OCI-LY1 (cell line): ENCODE results near the gene PARP15.

Source experiments
- H2AFZ ChIP-seq: fragments of 200-600 bp; sonication (generic), shearing (Covaris generic); 2 replicates; pipeline ENCODE4 v1.6.0; 2014; ENCODE audit warnings: antibody characterized with exemption, mild to moderate bottlenecking, low read length
- H3F3A ChIP-seq: fragments of 200-600 bp; sonication (generic), shearing (Covaris generic); 2 replicates; pipeline ENCODE4 v1.6.0; 2014; ENCODE audit warnings: mild to moderate bottlenecking, antibody characterized with exemption, low read length, moderate library complexity; ENCODE audit not compliant: insufficient read depth
- H3K27ac ChIP-seq: fragments of 200-600 bp; sonication (generic); 2 replicates; pipeline ENCODE4 v1.5.1; 2014; ENCODE audit warnings: low read length, mixed run types, mild to moderate bottlenecking, low read depth; ENCODE audit not compliant: poor library complexity, severe bottlenecking
- H3K27me3 ChIP-seq: fragments of 200-600 bp; sonication (generic); 2 replicates; pipeline ENCODE4 v1.6.0; 2014; ENCODE audit warnings: antibody characterized with exemption, mild to moderate bottlenecking, low read length, moderate library complexity; ENCODE audit not compliant: insufficient read depth
- H3K36me3 ChIP-seq: fragments of 200-600 bp; sonication (generic); 2 replicates; pipeline ENCODE4 v1.6.1; 2014; ENCODE audit warnings: mild to moderate bottlenecking, antibody characterized with exemption, low read length, moderate library complexity, mixed read lengths; ENCODE audit not compliant: insufficient read depth
- H3K4me1 ChIP-seq: fragments of 200-600 bp; sonication (generic); 2 replicates; pipeline ENCODE4 v1.5.1; 2014; ENCODE audit warnings: mild to moderate bottlenecking, low read length, moderate library complexity; ENCODE audit not compliant: insufficient read depth, severe bottlenecking
- H3K4me2 ChIP-seq: fragments of 200-600 bp; sonication (generic), shearing (Covaris generic); 2 replicates; pipeline ENCODE4 v1.6.1; 2014; ENCODE audit warnings: low read length
- H3K4me3 ChIP-seq: fragments of 200-600 bp; sonication (generic); 2 replicates; pipeline ENCODE4 v1.5.1; 2014; ENCODE audit warnings: low read length, low read depth, mild to moderate bottlenecking, mixed read lengths; ENCODE audit not compliant: poor library complexity, severe bottlenecking
- H3K79me2 ChIP-seq: fragments of 200-600 bp; shearing (Covaris generic); 2 replicates; pipeline ENCODE4 v1.6.1; 2016; ENCODE audit warnings: mixed run types, low read length, mixed read lengths; ENCODE audit not compliant: insufficient read depth
- H3K9ac ChIP-seq: fragments of 200-600 bp; sonication (generic), shearing (Covaris generic); 2 replicates; pipeline ENCODE4 v1.6.1; 2014; ENCODE audit warnings: mild to moderate bottlenecking, low read length, mixed read lengths
- H3K9me2 ChIP-seq: fragments of 200-600 bp; sonication (generic), shearing (Covaris generic); 2 replicates; pipeline ENCODE4 v1.6.1; 2014; ENCODE audit warnings: low read depth, mild to moderate bottlenecking, low read length, mixed read lengths
- H3K9me3 ChIP-seq: fragments of 200-600 bp; shearing (Covaris generic); 2 replicates; pipeline ENCODE4 v1.6.1; 2014; ENCODE audit warnings: low read length, mixed read lengths
- H4K20me1 ChIP-seq: fragments of 200-600 bp; sonication (generic), shearing (Covaris generic); 2 replicates; pipeline ENCODE4 v1.6.0; 2016; ENCODE audit warnings: mild to moderate bottlenecking, low read length; ENCODE audit not compliant: insufficient read depth
- CTCF ChIP-seq: fragments of 200-600 bp; sonication (generic), shearing (Covaris generic); IDR thresholded peaks from 2 replicates; pipeline ENCODE4 v1.5.1; 2017; ENCODE audit warnings: mild to moderate bottlenecking, antibody characterized with exemption, low read length, moderate library complexity, mixed read lengths
- EZH2 ChIP-seq: fragments of 200-600 bp; sonication (generic), shearing (Covaris generic); IDR thresholded peaks from 2 replicates; pipeline ENCODE4 v1.8.0; 2017; ENCODE audit warnings: borderline replicate concordance, mixed run types, mild to moderate bottlenecking, antibody characterized with exemption, low read length, moderate library complexity, mixed read lengths

Gene PARP15

GRCh38 chr3:122618614-122619013 is 41.2 kb downstream of the PARP15 start:
- Histone ChIP-seq H3K4me1 (peaks cover 70% of the 10 kb centered on the region), H3K9ac (0 out of 2 replicates have a peak overlapping the region, but pooled peaks have one; percentile 11), H3K27me3 (no peaks in the 10 kb centered on the region)

GRCh38 chr3:122619040-122619439 is 41.6 kb downstream of the PARP15 start:
- Histone ChIP-seq H3K4me1 (peaks cover 70% of the 10 kb centered on the region), H4K20me1 (no peaks in the 10 kb centered on the region), H3K79me2 (no peaks in the 10 kb centered on the region), H3F3A (peaks cover 7% of the 10 kb centered on the region; the same call in 1 of the 2 replicates), H3K27ac (peak overlapping the region; percentile 94), H3K9me2 (no peaks in the 10 kb centered on the region), H2AFZ (no peak overlapping the region), H3K36me3 (no peaks in the 10 kb centered on the region), H3K9ac (no peak overlapping the region), H3K4me2 (no peak overlapping the region), H3K4me3 (no peak overlapping the region), H3K27me3 (no peaks in the 10 kb centered on the region), H3K9me3 (no peaks in the 10 kb centered on the region)
- TF ChIP-seq EZH2, result no peak
- no peak for TF ChIP-seq CTCF

More at GRCh38 chr3:122618614-122619013, 41.2 kb downstream of the PARP15 start:
- Histone ChIP-seq H3K9me2 (no peaks in the 10 kb centered on the region), H3K9me3 (no peaks in the 10 kb centered on the region), H3K4me3 (no peak overlapping the region), H2AFZ (no peak overlapping the region), H4K20me1 (no peaks in the 10 kb centered on the region), H3K4me2 (no peak overlapping the region), H3K36me3 (no peaks in the 10 kb centered on the region), H3K79me2 (no peaks in the 10 kb centered on the region), H3K27ac (peak overlapping the region; percentile 94), H3F3A (peaks cover 7% of the 10 kb centered on the region; the same call in 1 of the 2 replicates)
- no peak for TF ChIP-seq CTCF
- TF ChIP-seq EZH2, result no peak

- TF ChIP-seq EZH2, result no peak
- TF ChIP-seq CTCF, result no peak
- H3K27me3 ChIP-seq, result no peaks in the 10 kb centered on the region
- no peaks in the 10 kb centered on the region for H3K9me3 ChIP-seq
- 0 out of 2 replicates have a peak overlapping the region, but pooled peaks have one; percentile 20 for H3K9ac ChIP-seq
- H3K4me2 ChIP-seq, result no peak overlapping the region
- H3K4me3 ChIP-seq, result no peak overlapping the region
- no peak overlapping the region for H2AFZ ChIP-seq
- H3K9me2 ChIP-seq, result no peaks in the 10 kb centered on the region
- H3K36me3 ChIP-seq, result no peaks in the 10 kb centered on the region
- peak overlapping the region; percentile 94 for H3K27ac ChIP-seq
- no peaks in the 10 kb centered on the region for H4K20me1 ChIP-seq
- peaks cover 7% of the 10 kb centered on the region; the same call in 1 of the 2 replicates for H3F3A ChIP-seq
- no peaks in the 10 kb centered on the region for H3K79me2 ChIP-seq
- H3K4me1 ChIP-seq, result peaks cover 65% of the 10 kb centered on the region
Observed at GRCh38 chr3:122620399-122620798, 42.9 kb downstream of the PARP15 start.
